UCSD-AML1 (cell line): ENCODE measurements around the gene CALHM2.
A peak's percentile ranks its signal among the peaks of the same experiment; 100 is the strongest.
"Not testable (repeated sequence)": the region's sequence is repeated elsewhere in the genome, so short reads cannot be mapped to it uniquely, and the experiment has no call there.

Source experiments
- DNase-seq: peaks from one replicate; lab custom pipeline; 2025; ENCODE audit not compliant: unreplicated experiment; lab: John Stamatoyannopoulos, UW

The CALHM2 gene

GRCh38 chr10:103419101-103419500 lies 33.1 kb downstream of the CALHM2 start:
- no peak for DNase-seq

- DNase-seq: no peak
Observed at GRCh38 chr10:103417601-103418000, 34.6 kb downstream of the CALHM2 start.

DNA sequence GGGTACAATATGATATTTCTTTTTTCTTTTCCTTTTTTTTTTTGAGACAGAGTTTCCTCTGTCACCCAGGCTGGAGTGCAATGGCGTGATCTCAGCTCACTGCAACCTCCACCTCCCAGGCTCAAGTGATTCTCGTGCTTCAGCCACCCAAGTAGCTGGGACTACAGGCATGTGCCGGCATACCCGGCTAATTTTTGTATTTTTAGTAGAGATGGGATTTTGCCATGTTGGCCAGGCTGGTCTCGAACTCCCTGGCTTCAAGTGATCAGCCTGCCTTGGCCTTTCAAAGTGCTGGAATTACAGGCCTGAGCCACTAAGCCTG lies 35.1 kb downstream of the CALHM2 start:
- DNase-seq: not testable (repeated sequence)

DNA sequence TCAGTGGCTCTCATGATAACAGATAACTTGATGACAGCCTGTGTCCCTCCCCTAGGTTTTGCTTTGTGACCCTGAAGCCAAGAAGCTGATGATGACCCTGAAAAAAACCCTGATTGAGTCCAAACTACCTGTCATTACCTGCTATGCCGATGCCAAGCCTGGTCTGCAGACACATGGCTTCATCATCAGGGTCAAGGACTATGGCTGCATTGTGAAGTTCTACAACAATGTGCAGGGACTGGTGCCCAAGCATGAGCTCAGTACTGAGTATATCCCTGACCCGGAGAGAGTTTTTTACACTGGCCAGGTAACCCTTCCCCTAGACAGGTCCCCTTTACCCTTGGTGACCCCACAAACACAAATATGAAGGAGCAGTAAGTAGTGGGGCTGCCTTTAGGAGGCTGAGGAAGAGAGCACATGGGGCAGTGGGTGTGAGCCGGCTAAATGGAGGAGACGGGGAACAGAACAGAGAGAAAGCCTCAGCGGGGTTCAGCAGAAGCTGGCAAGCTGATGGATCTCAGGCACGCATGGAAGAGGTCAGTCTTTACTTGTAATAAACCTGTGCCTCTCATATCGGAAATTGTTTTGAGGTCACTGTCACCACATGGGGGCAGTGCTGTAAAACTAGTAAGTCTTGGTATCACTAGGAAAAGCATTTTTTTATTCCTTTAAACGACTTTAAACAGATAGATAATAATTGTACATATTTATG lies 35.6 kb downstream of the CALHM2 start:
- DNase-seq: peak; percentile 23

- no peak for DNase-seq
Observed at GRCh38 chr10:103415581-103415980, 36.6 kb downstream of the CALHM2 start.

DNA sequence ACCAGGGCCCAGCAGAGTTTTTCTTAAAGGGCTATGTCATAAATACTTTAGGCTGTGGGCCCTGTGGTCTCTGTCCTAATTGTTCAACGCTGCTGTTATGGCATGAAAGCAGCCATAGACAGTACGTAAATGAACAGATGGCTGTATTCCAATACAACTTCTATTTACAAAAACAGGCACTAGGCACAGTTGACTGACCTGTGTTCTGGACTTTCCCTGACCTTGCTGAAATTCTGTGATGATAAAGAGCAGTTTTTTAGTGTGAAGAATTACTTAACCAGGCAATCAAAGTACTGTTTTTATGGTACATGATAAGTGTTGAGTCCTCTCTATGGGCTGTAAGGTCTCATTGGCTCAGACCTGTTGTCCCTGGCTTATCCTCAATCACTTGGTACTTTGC lies 38.6 kb downstream of the CALHM2 start:
- no peak for DNase-seq

DNA sequence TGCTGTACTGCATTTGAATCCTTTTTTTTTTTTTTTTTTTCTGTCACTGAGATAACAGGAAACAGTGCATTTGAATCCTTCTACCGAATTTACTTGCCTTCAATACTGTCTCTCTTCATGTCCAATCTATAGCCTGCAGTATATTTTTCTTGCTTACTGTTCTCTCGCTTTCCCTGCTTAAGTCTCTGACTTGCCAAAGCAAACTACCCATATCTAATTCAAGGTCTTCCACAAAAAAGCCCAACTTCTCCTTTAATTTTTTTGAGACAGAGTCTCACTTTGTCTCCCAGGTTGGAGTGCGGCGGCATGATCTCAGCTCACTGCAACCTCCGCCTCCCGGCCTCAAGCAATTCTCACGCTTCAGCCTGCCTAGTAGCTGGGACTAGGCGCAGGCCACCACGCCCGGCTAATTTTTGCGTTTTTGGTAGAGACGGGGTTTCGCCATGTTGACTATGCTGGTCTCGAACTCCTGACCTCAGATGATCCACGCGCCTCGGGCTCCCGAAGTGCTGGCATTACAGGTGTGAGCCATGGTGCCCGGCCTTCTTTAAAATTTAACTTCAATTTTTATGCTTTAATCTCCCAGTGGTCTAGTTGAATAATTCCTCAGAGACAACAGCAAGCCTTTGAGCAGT lies 54.9 kb downstream of the CALHM2 start:
- DNase-seq: no peak

DNA sequence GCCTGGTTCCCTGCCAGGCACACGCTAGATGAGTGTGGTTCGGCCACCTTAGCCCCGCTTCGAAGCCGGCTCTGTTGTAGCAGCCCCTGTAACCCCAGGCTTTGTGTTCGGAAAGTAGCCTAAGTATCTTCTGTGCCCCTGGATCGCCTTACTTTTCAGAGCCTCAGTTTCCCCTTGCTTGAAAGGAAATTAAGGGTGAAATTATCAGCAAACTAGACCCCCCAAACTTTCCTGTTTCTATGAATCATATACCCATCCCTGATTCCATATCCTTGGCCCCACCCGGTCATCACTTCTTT lies 55.4 kb downstream of the CALHM2 start:
- no peak for DNase-seq
